ENCODE data around the gene EHMT2.
"Not testable (repeated sequence)": the region's sequence is repeated elsewhere in the genome, so short reads cannot be mapped to it uniquely, and the experiment has no call there.

EHMT2 gene

GRCh38 chr6:31915756-31916155, 18.3 kb upstream of the EHMT2 start:
- no peak for DNase-seq (ENCODE audit: low read depth, low spot score)
- Histone ChIP-seq H3K4me3 (ENCODE audit: insufficient read length, low read depth) (no peak overlapping the region), H3K36me3 (ENCODE audit: insufficient read depth, insufficient read length, low read length) (no peaks in the 10 kb centered on the region), H3K4me1 (ENCODE audit: insufficient read depth, insufficient read length) (no peaks in the 10 kb centered on the region), H3K9me3 (ENCODE audit: insufficient read depth, low read length) (no peaks in the 10 kb centered on the region), H3K27me3 (ENCODE audit: insufficient read depth, insufficient read length) (no peaks in the 10 kb centered on the region), H3K9ac (ENCODE audit: insufficient read length, low read depth) (no peak overlapping the region)
- no peak for TF ChIP-seq YY1 (IDR thresholded peaks at IDR 0.05; ENCODE audit: insufficient read depth, insufficient read length)
- TF ChIP-seq SUZ12 (IDR thresholded peaks at IDR 0.05; ENCODE audit: extremely low read depth, insufficient read depth, insufficient read length) = no peak
- TF ChIP-seq ZNF274 (IDR thresholded peaks at IDR 0.05; ENCODE audit: low read depth, low read length) = no peak

GRCh38 chr6:31915351-31915750, 17.9 kb upstream of the EHMT2 start:
- H3K27me3 ChIP-seq (ENCODE audit: insufficient read depth, insufficient read length) = no peaks in the 10 kb centered on the region
- H3K9me3 ChIP-seq (ENCODE audit: insufficient read depth, low read length) = no peaks in the 10 kb centered on the region
- TF ChIP-seq ZNF274 (IDR thresholded peaks at IDR 0.05; ENCODE audit: low read depth, low read length) = no peak
- TF ChIP-seq YY1 (IDR thresholded peaks at IDR 0.05; ENCODE audit: insufficient read depth, insufficient read length) = no peak
- TF ChIP-seq SUZ12 (IDR thresholded peaks at IDR 0.05; ENCODE audit: extremely low read depth, insufficient read depth, insufficient read length) = no peak
- H3K36me3 ChIP-seq (ENCODE audit: insufficient read depth, insufficient read length, low read length) = no peaks in the 10 kb centered on the region
- H3K9ac ChIP-seq (ENCODE audit: insufficient read length, low read depth) = no peak overlapping the region
- DNase-seq (ENCODE audit: low read depth, low spot score) = no peak
- H3K4me3 ChIP-seq (ENCODE audit: insufficient read length, low read depth) = no peak overlapping the region
- H3K4me1 ChIP-seq (ENCODE audit: insufficient read depth, insufficient read length) = no peaks in the 10 kb centered on the region

GRCh38 chr6:31911826-31912585, 14.5 kb upstream of the EHMT2 start:
- no peak overlapping the region for H3K9ac ChIP-seq (ENCODE audit: insufficient read length, low read depth)
- no peaks in the 10 kb centered on the region for H3K27me3 ChIP-seq (ENCODE audit: insufficient read depth, insufficient read length)
- H3K4me3 ChIP-seq (ENCODE audit: insufficient read length, low read depth) = no peak overlapping the region
- no peaks in the 10 kb centered on the region for H3K36me3 ChIP-seq (ENCODE audit: insufficient read depth, insufficient read length, low read length)
- no peak for DNase-seq (ENCODE audit: low read depth, low spot score)
- H3K4me1 ChIP-seq (ENCODE audit: insufficient read depth, insufficient read length) = no peaks in the 10 kb centered on the region
- no peaks in the 10 kb centered on the region for H3K9me3 ChIP-seq (ENCODE audit: insufficient read depth, low read length)
- TF ChIP-seq SUZ12 (IDR thresholded peaks at IDR 0.05; ENCODE audit: extremely low read depth, insufficient read depth, insufficient read length) (no peak), YY1 (IDR thresholded peaks at IDR 0.05; ENCODE audit: insufficient read depth, insufficient read length) (no peak), ZNF274 (IDR thresholded peaks at IDR 0.05; ENCODE audit: low read depth, low read length) (no peak)

- H3K36me3 ChIP-seq (ENCODE audit: insufficient read depth, insufficient read length, low read length); H3K4me3 ChIP-seq (ENCODE audit: insufficient read length, low read depth); H3K9me3 ChIP-seq (ENCODE audit: insufficient read depth, low read length); H3K9ac ChIP-seq (ENCODE audit: insufficient read length, low read depth); H3K4me1 ChIP-seq (ENCODE audit: insufficient read depth, insufficient read length); H3K27me3 ChIP-seq (ENCODE audit: insufficient read depth, insufficient read length); DNase-seq (ENCODE audit: low read depth, low spot score): not testable (repeated sequence)
Measured at GRCh38 chr6:31909298-31909697, 11.8 kb upstream of the EHMT2 start.

GRCh38 chr6:31908791-31909190, 11.3 kb upstream of the EHMT2 start:
- Histone ChIP-seq H3K4me1 (ENCODE audit: insufficient read depth, insufficient read length) (peaks cover 3% of the 10 kb centered on the region), H3K4me3 (ENCODE audit: insufficient read length, low read depth) (no peak overlapping the region), H3K9me3 (ENCODE audit: insufficient read depth, low read length) (no peaks in the 10 kb centered on the region), H3K36me3 (ENCODE audit: insufficient read depth, insufficient read length, low read length) (no peaks in the 10 kb centered on the region), H3K27me3 (ENCODE audit: insufficient read depth, insufficient read length) (no peaks in the 10 kb centered on the region), H3K9ac (ENCODE audit: insufficient read length, low read depth) (no peak overlapping the region)
- TF ChIP-seq ZNF274 (IDR thresholded peaks at IDR 0.05; ENCODE audit: low read depth, low read length) = no peak
- no peak for TF ChIP-seq YY1 (IDR thresholded peaks at IDR 0.05; ENCODE audit: insufficient read depth, insufficient read length)
- DNase-seq (ENCODE audit: low read depth, low spot score) = no peak

GRCh38 chr6:31908255-31908654, 10.8 kb upstream of the EHMT2 start:
- not testable (repeated sequence) for H3K4me3 ChIP-seq (ENCODE audit: insufficient read length, low read depth); H3K27me3 ChIP-seq (ENCODE audit: insufficient read depth, insufficient read length); DNase-seq (ENCODE audit: low read depth, low spot score); H3K9ac ChIP-seq (ENCODE audit: insufficient read length, low read depth); H3K4me1 ChIP-seq (ENCODE audit: insufficient read depth, insufficient read length); H3K36me3 ChIP-seq (ENCODE audit: insufficient read depth, insufficient read length, low read length); H3K9me3 ChIP-seq (ENCODE audit: insufficient read depth, low read length)

- DNase-seq (ENCODE audit: low read depth, low spot score) = no peak
- Histone ChIP-seq H3K36me3 (ENCODE audit: insufficient read depth, insufficient read length, low read length) (no peaks in the 10 kb centered on the region), H3K4me1 (ENCODE audit: insufficient read depth, insufficient read length) (peaks cover 3% of the 10 kb centered on the region), H3K4me3 (ENCODE audit: insufficient read length, low read depth) (no peak overlapping the region), H3K9ac (ENCODE audit: insufficient read length, low read depth) (no peak overlapping the region), H3K9me3 (ENCODE audit: insufficient read depth, low read length) (no peaks in the 10 kb centered on the region), H3K27me3 (ENCODE audit: insufficient read depth, insufficient read length) (no peaks in the 10 kb centered on the region)
- TF ChIP-seq YY1 (IDR thresholded peaks at IDR 0.05; ENCODE audit: insufficient read depth, insufficient read length) (no peak), SUZ12 (IDR thresholded peaks at IDR 0.05; ENCODE audit: extremely low read depth, insufficient read depth, insufficient read length) (no peak), ZNF274 (IDR thresholded peaks at IDR 0.05; ENCODE audit: low read depth, low read length) (no peak)
Measured at GRCh38 chr6:31907158-31907813, 9.8 kb upstream of the EHMT2 start.

GRCh38 chr6:31906727-31907126, 9.2 kb upstream of the EHMT2 start:
- not testable (repeated sequence) for H3K36me3 ChIP-seq (ENCODE audit: insufficient read depth, insufficient read length, low read length); H3K27me3 ChIP-seq (ENCODE audit: insufficient read depth, insufficient read length); H3K4me1 ChIP-seq (ENCODE audit: insufficient read depth, insufficient read length); H3K4me3 ChIP-seq (ENCODE audit: insufficient read length, low read depth); H3K9me3 ChIP-seq (ENCODE audit: insufficient read depth, low read length); DNase-seq (ENCODE audit: low read depth, low spot score)
- peak overlapping the region; percentile 63 for H3K9ac ChIP-seq (ENCODE audit: insufficient read length, low read depth)

All from NT2/D1 (cell line).